ENCODE results near the gene PRKCE. TPM values are rescaled to one million over a fixed set of nuclear protein-coding genes. Genes with fewer than 3 reads are reported as not detected.

Gene PRKCE
- total RNA-seq, 1 experiment from 2014 or later, result 14.8 TPM

- TF ChIP-seq REST (IDR thresholded peaks at IDR 0.05; ENCODE audit: low read depth), result no peak
- no peak for TF ChIP-seq SP1 (IDR thresholded peaks at IDR 0.05; ENCODE audit: low read depth)
- TF ChIP-seq EZH2phosphoT487 (IDR thresholded peaks at IDR 0.05; ENCODE audit: borderline replicate concordance), result no peak
- no peak for TF ChIP-seq CEBPB (IDR thresholded peaks at IDR 0.05; ENCODE audit: low read depth)
Measured at GRCh38 chr2:45627911-45628310, 23.6 kb upstream of the PRKCE start (continued).

- no peak for TF ChIP-seq FOSL1 (IDR thresholded peaks at IDR 0.05; ENCODE audit: low read depth)
- H3K27ac ChIP-seq (ENCODE audit: low read depth, low read length), result no peak overlapping the region
- no peaks in the 10 kb centered on the region for H3K4me1 ChIP-seq (ENCODE audit: control insufficient read depth in 1 of 2, insufficient read depth in 2 of 2, low read length in 2 of 2)
- ChIA-PET POLR2A (no interaction called here), CTCF (no interaction called here), RAD21 (ENCODE audit: low non-redundant PET in 1 of 2, low total read pairs in 2 of 2, uncharacterized antibody in 2 of 2, unreplicated experiment in 2 of 2) (no interaction called here)
- no peak overlapping the region for H3K4me2 ChIP-seq (ENCODE audit: low read length)
- H3K79me2 ChIP-seq (ENCODE audit: insufficient read depth, low read length), result no peaks in the 10 kb centered on the region
- H3K9me2 ChIP-seq (ENCODE audit: insufficient read depth), result no peaks in the 10 kb centered on the region
- DNase-seq (ENCODE audit: low read depth, low spot score), result no peak
- H3K9ac ChIP-seq (ENCODE audit: low read length), result no peak overlapping the region
- no peaks in the 10 kb centered on the region for H4K20me1 ChIP-seq (ENCODE audit: insufficient read depth)
- no peak overlapping the region for H2AFZ ChIP-seq (ENCODE audit: low read depth, low read length, poor library complexity, severe bottlenecking)
- H3K27me3 ChIP-seq (ENCODE audit: insufficient read depth, low read length), result no peaks in the 10 kb centered on the region
- BruUV-seq (replicated peaks), result no TSS peak
- H3K4me3 ChIP-seq (replicated peaks in 1 of 2; ENCODE audit: low read depth in 1 of 2, low read length in 2 of 2), result no peak overlapping the region
- intact Hi-C loops (cut with micrococcal nuclease), result no loop called here
- H3K36me3 ChIP-seq (ENCODE audit: control insufficient read depth in 1 of 2, insufficient read depth in 2 of 2, low read length in 2 of 2), result no peaks in the 10 kb centered on the region
- H3K9me3 ChIP-seq (ENCODE audit: control insufficient read depth in 1 of 2, insufficient read depth in 1 of 2, low read depth in 1 of 2, low read length in 2 of 2), result no peaks in the 10 kb centered on the region
- no peak for ATAC-seq
Measured at GRCh38 chr2:45629971-45630370, 21.5 kb upstream of the PRKCE start.

DNA sequence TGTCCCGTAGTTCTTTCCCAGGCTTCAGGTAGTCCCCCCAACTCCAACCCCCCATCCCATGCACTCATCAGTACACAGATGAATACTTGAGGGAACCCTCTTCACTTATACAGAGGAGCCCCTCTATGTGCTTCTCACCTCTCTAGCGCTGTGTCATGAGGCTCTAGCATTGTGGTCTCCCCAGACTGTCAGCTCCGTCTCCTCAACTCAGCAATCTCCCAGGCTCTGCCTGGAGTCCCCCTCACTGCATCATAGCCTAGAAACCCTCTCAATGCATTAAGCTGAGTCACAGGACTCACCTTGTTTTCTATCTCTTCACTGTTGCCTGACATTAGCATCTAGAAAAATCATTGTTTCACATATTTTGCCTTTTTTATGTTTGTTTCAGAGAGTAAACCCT lies 20.2 kb upstream of the PRKCE start:
- intact Hi-C loops (cut with micrococcal nuclease), result no loop called here
- Histone ChIP-seq H3K4me2 (ENCODE audit: low read length) (no peak overlapping the region), H3K9me3 (ENCODE audit: control insufficient read depth in 1 of 2, insufficient read depth in 1 of 2, low read depth in 1 of 2, low read length in 2 of 2) (no peaks in the 10 kb centered on the region), H3K4me1 (ENCODE audit: control insufficient read depth in 1 of 2, insufficient read depth in 2 of 2, low read length in 2 of 2) (no peaks in the 10 kb centered on the region), H2AFZ (ENCODE audit: low read depth, low read length, poor library complexity, severe bottlenecking) (no peak overlapping the region), H3K27me3 (ENCODE audit: insufficient read depth, low read length) (no peaks in the 10 kb centered on the region), H3K4me3 (replicated peaks in 1 of 2; ENCODE audit: low read depth in 1 of 2, low read length in 2 of 2) (no peak overlapping the region), H3K27ac (ENCODE audit: low read depth, low read length) (no peak overlapping the region), H3K36me3 (ENCODE audit: control insufficient read depth in 1 of 2, insufficient read depth in 2 of 2, low read length in 2 of 2) (no peaks in the 10 kb centered on the region), H3K79me2 (ENCODE audit: insufficient read depth, low read length) (no peaks in the 10 kb centered on the region), H3K9ac (ENCODE audit: low read length) (no peak overlapping the region), H3K9me2 (ENCODE audit: insufficient read depth) (no peaks in the 10 kb centered on the region), H4K20me1 (ENCODE audit: insufficient read depth) (no peaks in the 10 kb centered on the region)
- ChIA-PET RAD21 (ENCODE audit: low non-redundant PET in 1 of 2, low total read pairs in 2 of 2, uncharacterized antibody in 2 of 2, unreplicated experiment in 2 of 2) (interaction anchor here in 1 of 2 experiments (0.6 kb wide), 1 partner anchor 8 kb away, joined by 5 read pairs; no protein-coding TSS in a partner anchor), CTCF (no interaction called here), POLR2A (no interaction called here)
- ATAC-seq (no peak), DNase-seq (ENCODE audit: low read depth, low spot score) (no peak)
- BruUV-seq (replicated peaks), result no TSS peak
- TF ChIP-seq ELF1 (IDR thresholded peaks at IDR 0.05; ENCODE audit: borderline replicate concordance, low read depth), result no peak
- TF ChIP-seq EZH2 (IDR thresholded peaks at IDR 0.05), result no peak
- no peak for TF ChIP-seq EGR1 (IDR thresholded peaks at IDR 0.05; ENCODE audit: low read depth)
